ENCODE data around the gene NSUN2. TPM values are rescaled to one million over a fixed set of nuclear protein-coding genes. Genes with fewer than 3 reads are reported as not detected.

Gene NSUN2
- total RNA-seq, 1 donor from 2014 or later = 93.3 TPM

DNA sequence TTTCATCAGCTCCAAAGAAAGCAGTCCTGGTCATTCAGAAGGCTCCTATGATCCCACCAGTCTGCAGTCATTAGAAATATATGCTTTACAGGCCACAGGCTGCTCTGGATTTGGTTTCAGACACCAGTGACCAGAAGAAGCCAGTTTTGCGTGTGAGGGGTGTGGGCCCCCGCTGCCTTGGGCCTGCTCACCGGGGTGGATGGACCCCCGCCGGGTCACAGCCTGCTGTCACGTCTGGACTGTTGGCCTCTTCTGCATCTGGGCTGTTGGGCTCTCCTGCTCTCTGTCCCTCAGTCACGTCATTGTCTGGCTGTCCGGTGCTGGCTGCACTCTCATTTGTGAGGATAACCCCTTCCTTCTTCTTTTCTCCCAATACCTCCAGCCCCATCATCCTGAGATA is 33.1 kb downstream of the NSUN2 start:
- no peaks in the 10 kb centered on the region for H3K9me3 Mint-ChIP-seq
- no peak for ATAC-seq (ENCODE audit: low read depth)
- H3K4me1 Mint-ChIP-seq = no peaks in the 10 kb centered on the region
- no peaks in the 10 kb centered on the region for H3K27me3 Mint-ChIP-seq
- TF ChIP-seq, protein P1, sequence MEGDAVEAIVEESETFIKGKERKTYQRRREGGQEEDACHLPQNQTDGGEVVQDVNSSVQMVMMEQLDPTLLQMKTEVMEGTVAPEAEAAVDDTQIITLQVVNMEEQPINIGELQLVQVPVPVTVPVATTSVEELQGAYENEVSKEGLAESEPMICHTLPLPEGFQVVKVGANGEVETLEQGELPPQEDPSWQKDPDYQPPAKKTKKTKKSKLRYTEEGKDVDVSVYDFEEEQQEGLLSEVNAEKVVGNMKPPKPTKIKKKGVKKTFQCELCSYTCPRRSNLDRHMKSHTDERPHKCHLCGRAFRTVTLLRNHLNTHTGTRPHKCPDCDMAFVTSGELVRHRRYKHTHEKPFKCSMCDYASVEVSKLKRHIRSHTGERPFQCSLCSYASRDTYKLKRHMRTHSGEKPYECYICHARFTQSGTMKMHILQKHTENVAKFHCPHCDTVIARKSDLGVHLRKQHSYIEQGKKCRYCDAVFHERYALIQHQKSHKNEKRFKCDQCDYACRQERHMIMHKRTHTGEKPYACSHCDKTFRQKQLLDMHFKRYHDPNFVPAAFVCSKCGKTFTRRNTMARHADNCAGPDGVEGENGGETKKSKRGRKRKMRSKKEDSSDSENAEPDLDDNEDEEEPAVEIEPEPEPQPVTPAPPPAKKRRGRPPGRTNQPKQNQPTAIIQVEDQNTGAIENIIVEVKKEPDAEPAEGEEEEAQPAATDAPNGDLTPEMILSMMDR (IDR thresholded peaks at IDR 0.05) = no peak
- intact Hi-C loops (cut with micrococcal nuclease) = no loop called here
- H3K4me3 Mint-ChIP-seq = no peak overlapping the region
- CTCF ChIA-PET = no interaction called here
- peaks cover 86% of the 10 kb centered on the region for H3K36me3 Mint-ChIP-seq (ENCODE audit: low read depth)
- POLR2A ChIA-PET = no interaction called here
- DNase-seq = no peak
- no peak overlapping the region for H3K27ac Mint-ChIP-seq

DNA sequence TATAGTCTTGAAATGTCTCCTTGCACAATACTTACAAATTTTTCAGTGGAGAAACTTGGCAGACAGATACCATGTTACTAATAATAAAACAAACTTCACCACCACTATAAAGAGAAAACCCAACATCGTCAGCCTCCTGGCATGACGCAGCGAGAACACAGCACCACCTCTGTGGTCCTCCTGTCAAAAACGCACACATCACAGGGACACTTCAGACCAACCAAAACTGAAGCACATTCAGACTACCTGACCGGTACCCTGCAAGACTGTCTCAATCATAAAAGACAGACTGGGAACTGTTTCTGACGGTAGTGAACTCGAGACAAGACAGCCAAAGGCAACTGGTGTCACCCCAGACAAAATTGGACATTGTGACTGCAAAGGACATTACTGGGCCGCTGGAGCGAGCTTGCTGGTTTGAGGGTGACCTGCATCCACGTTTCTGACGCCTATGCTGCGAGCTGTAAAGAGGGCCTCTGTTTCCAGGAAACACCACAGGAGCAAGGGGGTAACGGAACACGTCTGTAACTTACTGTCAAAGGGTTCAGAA is 34.4 kb downstream of the NSUN2 start:
- DNase-seq (no peak), ATAC-seq (ENCODE audit: low read depth) (no peak)
- TF ChIP-seq, protein P1 (IDR thresholded peaks at IDR 0.05) = no peak
- CTCF ChIA-PET = no interaction called here
- no peak overlapping the region for H3K27ac Mint-ChIP-seq
- POLR2A ChIA-PET = no interaction called here
- no peaks in the 10 kb centered on the region for H3K27me3 Mint-ChIP-seq
- no peaks in the 10 kb centered on the region for H3K4me1 Mint-ChIP-seq
- H3K9me3 Mint-ChIP-seq = no peaks in the 10 kb centered on the region
- H3K36me3 Mint-ChIP-seq (ENCODE audit: low read depth) = peaks cover 73% of the 10 kb centered on the region
- H3K4me3 Mint-ChIP-seq = no peak overlapping the region
- intact Hi-C loops (cut with micrococcal nuclease) = no loop called here

DNA sequence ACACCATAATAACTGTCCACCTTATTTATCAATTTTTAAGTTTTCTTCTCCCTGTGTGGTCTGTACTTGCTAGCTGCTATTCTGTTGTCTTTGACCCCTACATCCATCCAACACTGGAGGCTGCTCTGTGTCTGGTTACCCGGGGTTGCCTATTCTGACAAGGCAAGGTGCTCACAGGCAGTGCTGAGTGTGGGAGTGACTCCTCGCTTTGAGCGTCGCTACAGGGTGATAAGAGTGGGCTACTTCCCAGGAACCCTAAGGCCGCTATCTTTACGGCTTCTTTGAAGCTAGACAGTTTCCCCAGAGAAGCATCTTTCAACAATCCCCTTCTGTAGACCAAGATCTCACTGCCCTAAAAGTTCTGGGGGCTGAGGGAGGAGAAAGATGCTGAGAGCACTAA is 35.3 kb downstream of the NSUN2 start:
- H3K9me3 Mint-ChIP-seq = no peaks in the 10 kb centered on the region
- no peaks in the 10 kb centered on the region for H3K27me3 Mint-ChIP-seq
- DNase-seq (no peak), ATAC-seq (ENCODE audit: low read depth) (no peak)
- no peak overlapping the region for H3K4me3 Mint-ChIP-seq
- no peaks in the 10 kb centered on the region for H3K4me1 Mint-ChIP-seq
- no peak overlapping the region for H3K27ac Mint-ChIP-seq
- POLR2A ChIA-PET = no interaction called here
- intact Hi-C loops (cut with micrococcal nuclease) = no loop called here
- H3K36me3 Mint-ChIP-seq (ENCODE audit: low read depth) = peaks cover 65% of the 10 kb centered on the region
- CTCF ChIA-PET = no interaction called here
- TF ChIP-seq, protein P1 (IDR thresholded peaks at IDR 0.05) = no peak

DNA sequence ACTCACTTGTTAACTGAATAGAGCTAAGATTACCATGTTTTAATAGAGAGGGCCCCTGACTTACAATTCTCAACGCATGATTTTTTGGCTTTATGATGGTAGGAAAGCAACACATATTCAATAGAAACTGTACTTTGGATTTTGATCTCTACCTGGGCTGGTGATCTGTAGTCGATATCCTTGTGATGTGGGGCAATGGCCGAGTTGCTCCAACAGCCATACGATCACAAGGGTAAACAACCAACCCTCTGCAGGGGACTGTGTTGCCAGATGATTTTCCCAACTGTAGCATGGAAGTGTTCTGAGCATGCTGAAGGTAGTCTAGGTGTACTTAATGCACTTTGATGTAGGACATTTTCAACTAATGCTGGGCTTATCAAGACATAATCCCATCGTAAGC is 36.5 kb downstream of the NSUN2 start:
- TF ChIP-seq, protein P1 (IDR thresholded peaks at IDR 0.05) = no peak
- Mint-ChIP-seq H3K36me3 (ENCODE audit: low read depth) (peaks cover 53% of the 10 kb centered on the region), H3K27ac (no peak overlapping the region), H3K4me1 (no peaks in the 10 kb centered on the region), H3K4me3 (no peak overlapping the region), H3K27me3 (no peaks in the 10 kb centered on the region), H3K9me3 (no peaks in the 10 kb centered on the region)
- ChIA-PET POLR2A (no interaction called here), CTCF (no interaction called here)
- intact Hi-C loops (cut with micrococcal nuclease) = no loop called here
- DNase-seq (no peak), ATAC-seq (ENCODE audit: low read depth) (no peak)

DNA sequence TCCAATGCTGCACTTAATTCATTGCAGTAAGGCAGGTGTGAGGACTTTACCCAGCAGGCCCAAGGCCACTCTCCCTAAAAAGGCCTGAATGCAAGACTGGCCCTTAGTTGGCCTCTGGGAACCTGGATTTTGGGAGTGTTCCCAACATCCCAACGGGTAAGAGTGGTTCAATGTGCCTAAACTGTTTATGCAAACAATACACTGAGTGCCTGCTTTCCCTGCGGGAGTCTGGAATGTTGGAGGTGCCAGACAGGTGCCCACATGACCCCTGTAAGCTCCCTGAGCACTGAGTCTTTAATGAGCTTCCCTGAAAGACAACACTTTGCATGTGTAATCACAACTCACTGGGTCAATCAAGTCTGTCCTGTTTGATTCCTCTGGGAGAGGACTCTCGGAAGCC is 37.4 kb downstream of the NSUN2 start:
- Mint-ChIP-seq H3K36me3 (ENCODE audit: low read depth) (peaks cover 44% of the 10 kb centered on the region), H3K27me3 (no peaks in the 10 kb centered on the region), H3K4me3 (no peak overlapping the region), H3K4me1 (peaks cover 3% of the 10 kb centered on the region), H3K27ac (no peak overlapping the region), H3K9me3 (no peaks in the 10 kb centered on the region)
- DNase-seq (no peak), ATAC-seq (ENCODE audit: low read depth) (no peak)
- POLR2A ChIA-PET = no interaction called here
- intact Hi-C loops (cut with micrococcal nuclease) = no loop called here
- CTCF ChIA-PET = no interaction called here
- TF ChIP-seq, protein P1 (IDR thresholded peaks at IDR 0.05) = no peak
